Measurements from ENCODE around the gene CD99L2.
A peak's percentile ranks its signal among the peaks of the same experiment; 100 is the strongest.

The CD99L2 gene

DNA sequence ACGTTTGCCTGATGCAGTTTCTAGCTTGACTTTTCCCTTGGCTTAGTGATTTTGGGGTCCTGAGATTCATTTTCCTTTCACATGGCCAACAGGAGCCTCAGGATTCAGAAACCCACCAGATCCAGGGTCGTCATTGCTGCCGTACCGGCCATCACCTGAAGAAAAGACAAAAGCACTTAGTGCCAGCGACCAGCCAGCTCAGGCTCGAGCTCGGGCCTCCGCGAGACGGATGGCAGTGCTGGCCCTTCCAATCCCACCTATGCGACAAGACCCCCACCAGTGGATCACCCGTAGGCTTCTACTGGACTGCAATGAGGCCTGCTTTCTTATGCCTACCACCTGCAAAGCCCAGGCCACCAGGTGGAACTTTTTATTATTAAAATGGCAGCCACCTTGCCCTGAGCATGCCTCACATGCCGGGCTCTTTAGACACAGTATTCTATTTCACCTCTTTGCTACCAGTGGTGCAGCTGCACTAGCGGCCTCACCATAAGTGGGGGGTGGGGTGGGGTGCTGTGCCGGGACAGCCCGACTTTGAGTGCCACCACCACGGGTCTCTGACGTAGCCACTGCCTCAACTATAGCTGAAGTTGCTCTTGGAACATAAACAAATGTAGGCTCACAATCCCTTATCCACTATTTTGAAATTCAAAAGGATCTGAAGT is 121.0 kb downstream of the CD99L2 start:
- no peak for DNase-seq

- DNase-seq: no peak
Observed at GRCh38 chrX:150775569-150776350, 122.7 kb downstream of the CD99L2 start.

DNA sequence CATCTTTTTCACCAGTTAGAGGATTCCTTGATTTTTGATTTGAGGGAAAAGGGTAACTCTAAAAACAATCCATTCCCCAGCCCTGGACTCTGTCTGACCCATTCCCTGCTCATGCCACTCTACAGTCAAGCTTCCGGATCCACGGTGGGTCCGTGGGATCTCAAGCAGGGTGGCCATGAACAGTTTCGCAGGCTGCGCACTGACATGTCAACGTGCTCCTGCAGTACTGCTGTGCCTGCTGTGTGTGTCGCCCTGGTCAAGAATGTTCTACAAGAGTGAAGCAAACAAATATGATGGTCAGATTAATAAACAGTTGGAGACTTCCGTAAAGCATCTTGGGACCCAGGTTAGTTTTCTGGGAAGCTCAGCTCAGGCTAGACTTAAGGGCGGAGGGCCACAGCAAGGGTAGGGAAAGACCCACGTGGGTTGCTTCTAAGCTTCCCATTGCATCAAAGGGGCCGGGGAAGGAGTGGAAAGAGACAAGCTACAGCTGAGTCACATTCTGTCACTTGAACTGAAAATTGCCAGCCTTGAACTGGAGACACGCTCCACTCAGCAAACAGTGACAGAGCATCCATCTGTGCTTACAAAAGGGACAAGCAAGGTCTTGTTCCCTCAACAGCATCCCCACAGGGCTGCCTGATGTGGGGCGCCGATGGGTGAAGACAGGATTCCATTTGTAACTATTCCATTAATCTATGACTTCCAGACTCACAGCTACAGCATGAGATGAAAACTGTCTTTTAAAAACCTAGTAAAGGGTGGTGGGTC is 123.5 kb downstream of the CD99L2 start:
- no peak for DNase-seq

DNA sequence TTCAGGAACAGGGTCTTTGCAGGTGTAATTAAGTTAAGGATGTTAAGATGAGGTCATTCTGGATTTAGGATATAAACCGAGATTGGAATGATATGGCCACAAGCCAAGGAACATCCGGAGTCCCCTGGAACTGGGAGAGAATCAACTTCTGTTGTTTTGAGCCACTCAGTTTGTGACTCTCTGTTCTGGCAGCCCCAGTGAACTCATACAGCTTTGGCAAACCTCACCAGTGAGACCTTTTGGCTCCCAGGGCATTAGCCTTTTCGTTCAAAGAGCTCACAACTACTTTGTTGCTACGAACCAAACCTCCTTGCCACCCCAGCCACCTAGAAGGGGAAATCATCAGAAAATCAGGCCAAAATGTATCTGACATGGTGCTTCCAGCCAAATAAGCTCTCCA is 124.8 kb downstream of the CD99L2 start:
- DNase-seq: no peak

GRCh38 chrX:150773117-150773516 is 125.4 kb downstream of the CD99L2 start:
- no peak for DNase-seq

DNA sequence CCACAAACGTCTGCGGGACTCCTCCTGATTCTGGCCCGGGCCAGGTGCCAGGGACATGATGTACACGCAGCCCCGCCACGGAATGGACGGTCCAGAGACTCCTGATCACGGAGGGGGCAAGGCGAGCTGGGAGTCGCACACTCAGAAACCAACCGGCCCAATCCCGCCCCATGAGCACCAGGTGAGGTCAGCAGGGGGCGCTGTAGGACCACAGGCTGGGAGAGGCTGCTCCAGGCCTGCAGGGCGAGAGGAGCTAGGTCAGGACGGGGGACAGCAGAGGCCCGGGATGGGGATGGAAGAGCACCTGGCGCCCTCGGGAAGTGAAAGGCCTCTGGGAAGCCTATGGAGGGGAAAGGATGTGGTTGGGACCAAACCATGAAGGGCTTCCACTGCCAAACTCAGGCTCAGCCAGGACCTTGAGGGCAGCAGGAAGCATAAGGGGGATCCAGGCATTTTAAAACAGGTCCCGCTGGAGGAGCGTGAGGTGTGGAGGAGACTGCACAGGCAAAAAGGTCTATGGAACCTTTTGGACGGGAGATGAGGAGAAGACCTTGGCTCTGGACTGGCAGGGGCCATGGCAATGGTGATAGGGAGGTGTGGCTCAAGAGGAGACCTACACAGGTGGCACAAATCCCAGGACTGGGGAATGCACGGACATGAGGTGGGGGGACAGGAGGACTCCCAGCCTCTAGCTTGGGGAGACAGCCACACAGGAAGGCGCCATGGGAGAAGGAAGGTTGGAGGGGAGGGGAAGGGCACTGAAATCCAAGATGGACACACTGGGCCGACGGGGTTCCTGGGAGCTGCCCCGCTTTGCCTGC is 126.1 kb downstream of the CD99L2 start:
- DNase-seq: no peak

DNA sequence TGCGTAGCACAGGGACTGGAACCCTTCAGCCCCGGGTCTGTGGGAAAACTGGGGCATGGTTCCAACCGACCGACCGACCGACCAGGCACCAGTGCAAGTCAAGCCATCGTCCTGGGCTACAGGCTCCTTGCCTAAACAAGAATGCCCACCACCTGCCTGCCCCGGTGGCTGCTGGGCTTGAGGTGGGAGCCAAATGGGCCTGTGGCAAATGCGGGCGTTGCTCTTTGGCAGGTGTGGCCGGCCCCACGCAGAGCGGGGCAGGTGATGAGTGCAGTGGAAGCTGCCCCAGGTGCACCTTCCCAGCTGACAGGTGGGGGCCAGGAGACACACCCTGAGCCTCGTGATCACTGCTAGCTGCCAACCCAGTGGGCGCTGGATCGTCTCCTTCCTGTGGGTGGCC is 127.4 kb downstream of the CD99L2 start:
- DNase-seq: no peak

- no peak for DNase-seq
Observed at GRCh38 chrX:150770623-150771022, 127.8 kb downstream of the CD99L2 start.

DNA sequence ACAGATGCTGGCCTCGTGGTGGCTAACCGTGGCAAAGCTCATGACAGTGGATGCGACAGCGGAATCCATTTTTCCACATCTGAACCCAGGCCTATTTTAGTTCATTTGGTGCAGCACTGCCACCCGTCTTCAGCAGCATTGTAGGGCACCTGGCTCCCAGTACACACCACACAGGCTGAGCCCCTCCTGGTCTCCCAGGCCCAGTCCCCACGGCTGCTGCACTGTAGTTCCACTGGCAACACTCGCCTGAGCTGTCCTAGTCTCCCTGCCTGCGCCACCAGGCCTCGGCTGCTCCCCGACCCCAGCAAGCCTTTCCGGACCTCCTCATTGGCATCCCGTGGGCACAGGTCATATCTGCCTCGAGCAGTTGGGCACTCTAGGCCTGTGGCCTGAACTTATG is 129.1 kb downstream of the CD99L2 start:
- no peak for DNase-seq

GRCh38 chrX:150768580-150769190 is 129.8 kb downstream of the CD99L2 start:
- no peak for DNase-seq

DNA sequence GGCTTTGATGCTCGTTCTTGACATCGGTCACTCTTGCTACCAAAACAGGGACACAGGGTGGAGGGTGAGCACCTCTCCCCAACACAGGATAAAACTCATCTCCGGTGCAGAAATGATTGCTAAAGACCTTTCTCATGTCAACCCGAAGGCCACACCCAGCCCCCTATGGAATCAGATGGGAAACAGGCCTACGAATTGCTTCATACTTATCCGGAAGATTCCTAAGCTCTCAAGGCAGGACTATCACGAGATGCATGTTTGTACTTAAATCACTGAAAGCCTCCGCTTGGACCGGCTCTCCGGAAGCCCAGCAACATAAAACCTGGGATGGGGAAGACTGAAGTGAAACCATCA is 130.4 kb downstream of the CD99L2 start:
- no peak for DNase-seq

DNA sequence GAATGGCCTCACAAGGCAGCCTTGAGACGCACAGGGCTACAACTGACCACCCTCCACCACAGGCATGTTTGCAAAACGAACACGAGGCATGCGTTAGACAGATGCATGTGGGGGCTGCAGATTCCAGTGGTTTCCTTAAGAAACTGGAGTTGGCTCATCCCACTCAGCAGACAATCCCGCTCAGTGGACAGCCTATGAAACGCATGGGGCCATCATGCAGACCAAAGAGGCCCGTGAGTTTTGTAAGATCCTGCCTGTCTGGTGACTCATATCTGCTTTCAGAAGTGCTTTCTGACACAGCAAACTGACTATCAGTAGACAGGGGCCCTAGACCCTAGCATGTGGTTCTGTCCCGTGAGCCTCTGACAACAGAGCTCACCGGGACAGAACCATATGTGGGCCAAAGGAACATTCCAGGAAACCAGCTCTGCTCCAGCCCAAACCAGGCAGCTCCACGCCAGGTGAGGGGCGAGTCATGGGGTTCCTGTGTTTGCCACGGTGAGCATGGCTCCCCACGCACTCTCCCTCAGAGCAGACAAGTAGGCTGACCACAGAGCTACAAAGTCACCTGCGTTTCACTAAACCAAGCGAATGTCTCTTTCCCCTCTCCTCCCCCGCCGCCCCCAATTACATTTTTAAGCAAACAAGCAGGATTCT is 130.9 kb downstream of the CD99L2 start:
- DNase-seq: peak; percentile 46

- DNase-seq: no peak
Observed at GRCh38 chrX:150767045-150767395, 131.4 kb downstream of the CD99L2 start.

DNA sequence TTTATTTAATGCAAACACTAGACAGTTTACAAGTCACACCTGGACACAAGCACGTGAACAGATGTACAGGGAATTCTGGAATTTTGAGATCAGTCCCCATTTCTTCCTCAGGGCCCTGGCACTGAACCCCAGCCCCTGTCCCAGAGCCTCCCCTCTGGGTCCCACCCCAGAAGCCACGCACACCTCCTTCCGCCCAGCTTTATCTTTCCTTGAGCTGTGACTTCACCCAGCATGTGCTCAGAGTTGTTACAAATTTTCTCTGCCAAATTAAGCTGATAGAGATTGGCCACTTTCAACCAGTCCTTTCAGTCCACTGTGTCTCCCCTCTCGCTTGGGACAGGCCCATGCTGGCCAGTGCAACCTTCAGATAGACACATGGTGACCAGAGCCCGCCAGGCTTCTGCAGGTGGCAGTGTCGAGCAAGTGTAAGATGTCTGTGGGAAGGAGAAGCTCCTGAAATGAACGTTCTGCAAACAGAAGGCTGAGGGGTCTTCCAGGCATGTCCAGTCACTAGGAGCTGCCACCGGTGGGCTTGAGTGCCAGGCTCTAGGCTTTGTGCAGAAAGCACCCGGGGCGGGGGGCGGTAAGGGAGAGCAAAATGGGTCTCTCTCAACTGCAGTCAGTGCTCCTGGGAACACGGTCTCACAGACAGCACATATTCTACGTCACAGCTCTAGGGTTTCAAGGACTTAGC is 132.0 kb downstream of the CD99L2 start:
- DNase-seq: no peak

DNA sequence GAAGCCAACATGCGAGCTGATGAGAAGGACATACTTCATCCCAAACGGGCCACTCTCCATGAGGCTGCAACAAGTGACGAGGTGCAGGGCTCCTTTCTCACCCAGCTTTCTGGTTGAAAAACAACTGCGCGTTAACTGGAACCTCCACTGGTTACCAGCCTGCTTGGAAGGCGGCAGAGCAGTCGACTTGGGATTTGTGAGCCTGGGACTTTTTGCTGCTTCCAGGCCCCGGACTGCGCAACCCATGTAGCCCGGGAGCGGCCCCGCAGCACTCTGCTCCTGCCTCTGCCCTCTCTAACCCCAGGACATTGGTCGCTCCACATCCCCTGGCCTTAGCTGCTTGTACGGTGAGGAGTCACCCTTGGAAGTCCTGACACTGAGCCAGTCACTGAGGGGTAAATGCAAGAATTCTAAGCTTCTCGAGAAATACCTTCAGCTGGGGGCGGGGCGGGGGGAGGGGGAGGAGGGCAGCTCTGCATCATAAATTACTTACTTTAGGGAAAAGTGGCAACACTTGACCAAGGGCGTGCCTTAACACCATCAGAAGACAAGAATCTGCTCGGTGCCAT is 132.6 kb downstream of the CD99L2 start:
- no peak for DNase-seq

DNA sequence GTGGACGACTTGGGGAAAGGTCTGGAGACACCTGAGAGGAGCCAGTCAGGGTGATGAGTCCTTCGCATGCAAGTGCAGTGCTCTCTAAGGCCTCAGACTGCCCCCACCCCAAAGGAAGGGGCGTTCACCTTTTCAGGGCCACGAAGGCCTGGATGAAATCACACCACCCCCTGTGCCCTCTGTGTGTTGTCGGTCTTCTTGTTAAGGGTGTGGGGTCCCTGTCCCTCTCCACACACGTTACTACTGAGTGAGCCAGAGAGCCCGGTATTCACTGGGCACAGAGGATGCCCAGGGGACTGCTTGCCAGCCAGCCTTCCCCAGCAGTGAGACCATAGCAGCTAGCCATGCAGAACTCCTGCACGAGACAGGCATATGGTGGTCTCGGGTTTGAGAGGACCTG is 133.2 kb downstream of the CD99L2 start:
- no peak for DNase-seq

DNA sequence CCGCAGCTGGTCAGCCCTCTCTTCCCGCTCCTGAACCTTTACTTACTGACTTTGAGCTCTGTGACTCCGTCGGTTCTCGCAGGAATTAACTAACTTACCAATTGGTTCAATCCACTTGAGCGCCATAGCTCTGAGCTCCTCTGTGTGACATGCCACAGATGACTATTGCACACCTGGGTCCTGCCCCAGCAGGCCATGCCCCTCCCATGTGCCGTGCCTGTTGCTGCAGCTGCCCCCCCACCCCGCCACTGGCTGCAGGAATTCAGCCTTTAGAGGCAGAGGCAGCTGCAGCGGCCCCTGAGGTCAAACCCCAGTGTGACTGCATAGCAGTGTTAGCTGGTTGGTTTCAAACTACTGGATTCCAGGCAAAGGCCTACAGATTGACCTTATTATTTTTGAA is 134.7 kb downstream of the CD99L2 start:
- no peak for DNase-seq

GRCh38 chrX:150763303-150763797 is 135.1 kb downstream of the CD99L2 start:
- no peak for DNase-seq

GRCh38 chrX:150762258-150763165 is 136.0 kb downstream of the CD99L2 start:
- DNase-seq: no peak

DNA sequence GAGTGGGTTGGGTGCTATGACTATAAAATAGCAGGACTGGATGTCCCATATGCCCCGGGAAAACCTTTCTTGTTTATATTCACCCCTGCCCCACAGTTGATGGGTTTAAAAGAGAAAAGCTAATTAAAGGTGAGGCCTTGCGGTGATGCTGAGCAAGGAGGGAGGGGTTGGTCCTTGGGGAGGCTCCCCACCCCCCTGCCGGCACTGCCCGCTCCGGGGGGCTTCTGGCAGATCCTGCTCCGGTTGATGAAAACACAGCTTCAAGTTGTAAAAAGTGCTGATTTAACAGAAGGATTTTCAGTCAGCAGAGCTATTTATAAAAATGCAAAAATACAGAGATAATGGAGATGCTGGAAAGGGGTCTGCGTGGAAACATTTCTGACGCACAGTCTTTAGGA is 136.7 kb downstream of the CD99L2 start:
- DNase-seq: no peak

Data from SIG-M5 (cell line).